ENCODE measurements around the gene APOA5. TPM values are rescaled to one million over a fixed set of nuclear protein-coding genes. Genes with fewer than 3 reads are reported as not detected.

Gene APOA5
- total and polyA plus RNA-seq, 2 of the 13 experiments (the other 11 are each of a cell fraction or from before 2014, with no cell fraction given): 44.0 to 49.1 TPM

- TF ChIP-seq AKNA (CRISPR knock-in tag; IDR thresholded peaks at IDR 0.05; ENCODE audit: borderline replicate concordance) (no peak), MLX (CRISPR knock-in tag; IDR thresholded peaks at IDR 0.05) (0 out of 2 replicates have a peak, but pooled peaks have one; percentile 40), ZNF616 (CRISPR knock-in tag; IDR thresholded peaks at IDR 0.05; ENCODE audit: low read depth) (no peak), MTF1 (CRISPR knock-in tag; IDR thresholded peaks at IDR 0.05) (no peak), ZNF747 (CRISPR knock-in tag; IDR thresholded peaks at IDR 0.05; ENCODE audit: borderline replicate concordance) (peak; percentile 53), HOMEZ (CRISPR knock-in tag; IDR thresholded peaks at IDR 0.05; ENCODE audit: low read depth) (no peak), ZNF205 (CRISPR knock-in tag; IDR thresholded peaks at IDR 0.05) (peak; percentile 58; the same call in 1 of the 2 replicates), TCF7 (IDR thresholded peaks at IDR 0.05; ENCODE audit: low read depth) (peak; percentile 85), PAWR (CRISPR knock-in tag; IDR thresholded peaks at IDR 0.05; ENCODE audit: borderline replicate concordance) (no peak), ZBTB43 (CRISPR knock-in tag; conservative IDR thresholded peaks at IDR 0.05) (no peak), ZNF788 (CRISPR knock-in tag; IDR thresholded peaks at IDR 0.05; ENCODE audit: borderline replicate concordance) (peak; percentile 82; the same call in 1 of the 2 replicates), MAFF (IDR thresholded peaks at IDR 0.05; ENCODE audit: low read depth, low read length) (no peak), CCDC6 (CRISPR knock-in tag; IDR thresholded peaks at IDR 0.05) (peak; percentile 71; the same call in 1 of the 2 replicates), TRIM24 (CRISPR knock-in tag; IDR thresholded peaks at IDR 0.05) (no peak), E2F1 (CRISPR knock-in tag; IDR thresholded peaks at IDR 0.05) (no peak), GZF1 (CRISPR knock-in tag; IDR thresholded peaks at IDR 0.05) (no peak), DRAP1 (CRISPR knock-in tag; IDR thresholded peaks at IDR 0.05) (peak; percentile 87), GABPA (IDR thresholded peaks at IDR 0.05; ENCODE audit: low read depth, low read length) (no peak), GABPA (CRISPR knock-in tag; IDR thresholded peaks at IDR 0.05; ENCODE audit: low read depth) (peak; percentile 38; the same call in 1 of the 2 replicates), ZFP1 (CRISPR knock-in tag; IDR thresholded peaks at IDR 0.05) (no peak), ZNF234 (CRISPR knock-in tag; conservative IDR thresholded peaks at IDR 0.05) (no peak)
These were observed 627 bp upstream of the APOA5 start (continued) for GRCh38 chr11:116792144-116792868.

Data from HepG2 (cell line).